Activated T-cell treated with anti-CD3 and anti-CD28 coated beads for 48 hours (primary cell): ENCODE data around the gene RFC4.

Experiments used
- DNase-seq: peaks from one replicate; pipeline ENCODE4 v3.0.0-alpha.2; 2020; ENCODE audit warnings: low read depth

RFC4 gene

GRCh38 chr3:186786922-186787321, 19.4 kb downstream of the RFC4 start:
- DNase-seq: no peak

GRCh38 chr3:186785495-186786018, 20.7 kb downstream of the RFC4 start:
- DNase-seq: no peak

GRCh38 chr3:186784820-186785494, 21.3 kb downstream of the RFC4 start:
- DNase-seq: no peak

- DNase-seq: peak; percentile 62
These were observed 22.4 kb downstream of the RFC4 start for GRCh38 chr3:186783731-186784515.

- peak; percentile 89 for DNase-seq
These were observed 23.1 kb downstream of the RFC4 start, which contains the start of gene EIF4A2 for GRCh38 chr3:186783058-186783730. TSS of gene EIF4A2 (plus strand) at chr3:186783577. CDS start at chr3:186783611, 34 bp downstream.

GRCh38 chr3:186782542-186783057, 23.7 kb downstream of the RFC4 start:
- DNase-seq: no peak

- no peak for DNase-seq
These were observed 27.1 kb downstream of the RFC4 start for GRCh38 chr3:186779204-186779603.

- DNase-seq: no peak
These were observed 30.3 kb downstream of the RFC4 start for GRCh38 chr3:186775999-186776398.

- peak; percentile 65 for DNase-seq
These were observed 33.4 kb downstream of the RFC4 start for GRCh38 chr3:186772701-186773417.

GRCh38 chr3:186772281-186772694, 34.0 kb downstream of the RFC4 start:
- no peak for DNase-seq

- DNase-seq: no peak
These were observed 45.3 kb downstream of the RFC4 start for GRCh38 chr3:186760897-186761447.

GRCh38 chr3:186760141-186760833, 46.0 kb downstream of the RFC4 start:
- no peak for DNase-seq

- DNase-seq: no peak
These were observed 46.9 kb downstream of the RFC4 start for GRCh38 chr3:186759231-186759930.

- DNase-seq: no peak
These were observed 48.5 kb downstream of the RFC4 start for GRCh38 chr3:186757686-186758220.

GRCh38 chr3:186757214-186757613, 49.1 kb downstream of the RFC4 start:
- no peak for DNase-seq

- no peak for DNase-seq
These were observed 51.4 kb downstream of the RFC4 start for GRCh38 chr3:186754871-186755270.

GRCh38 chr3:186754006-186754405, 52.3 kb downstream of the RFC4 start:
- no peak for DNase-seq

- DNase-seq: no peak
These were observed 54.8 kb downstream of the RFC4 start for GRCh38 chr3:186751480-186751879.

GRCh38 chr3:186750316-186750715, 56.0 kb downstream of the RFC4 start:
- no peak for DNase-seq

- no peak for DNase-seq
These were observed 60.3 kb downstream of the RFC4 start for GRCh38 chr3:186746008-186746407.
